Measurements from ENCODE around the gene TNNT1. TPM values are rescaled to one million over a fixed set of nuclear protein-coding genes. Genes with fewer than 3 reads are reported as not detected.
A peak's percentile ranks its signal among the peaks of the same experiment; 100 is the strongest.

TNNT1 gene, protein sequence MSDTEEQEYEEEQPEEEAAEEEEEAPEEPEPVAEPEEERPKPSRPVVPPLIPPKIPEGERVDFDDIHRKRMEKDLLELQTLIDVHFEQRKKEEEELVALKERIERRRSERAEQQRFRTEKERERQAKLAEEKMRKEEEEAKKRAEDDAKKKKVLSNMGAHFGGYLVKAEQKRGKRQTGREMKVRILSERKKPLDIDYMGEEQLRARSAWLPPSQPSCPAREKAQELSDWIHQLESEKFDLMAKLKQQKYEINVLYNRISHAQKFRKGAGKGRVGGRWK
- total RNA-seq: 1 to 10 TPM in 1 of 2 donors, under 1 TPM in 1; 0.49 to 1.3 TPM

DNA sequence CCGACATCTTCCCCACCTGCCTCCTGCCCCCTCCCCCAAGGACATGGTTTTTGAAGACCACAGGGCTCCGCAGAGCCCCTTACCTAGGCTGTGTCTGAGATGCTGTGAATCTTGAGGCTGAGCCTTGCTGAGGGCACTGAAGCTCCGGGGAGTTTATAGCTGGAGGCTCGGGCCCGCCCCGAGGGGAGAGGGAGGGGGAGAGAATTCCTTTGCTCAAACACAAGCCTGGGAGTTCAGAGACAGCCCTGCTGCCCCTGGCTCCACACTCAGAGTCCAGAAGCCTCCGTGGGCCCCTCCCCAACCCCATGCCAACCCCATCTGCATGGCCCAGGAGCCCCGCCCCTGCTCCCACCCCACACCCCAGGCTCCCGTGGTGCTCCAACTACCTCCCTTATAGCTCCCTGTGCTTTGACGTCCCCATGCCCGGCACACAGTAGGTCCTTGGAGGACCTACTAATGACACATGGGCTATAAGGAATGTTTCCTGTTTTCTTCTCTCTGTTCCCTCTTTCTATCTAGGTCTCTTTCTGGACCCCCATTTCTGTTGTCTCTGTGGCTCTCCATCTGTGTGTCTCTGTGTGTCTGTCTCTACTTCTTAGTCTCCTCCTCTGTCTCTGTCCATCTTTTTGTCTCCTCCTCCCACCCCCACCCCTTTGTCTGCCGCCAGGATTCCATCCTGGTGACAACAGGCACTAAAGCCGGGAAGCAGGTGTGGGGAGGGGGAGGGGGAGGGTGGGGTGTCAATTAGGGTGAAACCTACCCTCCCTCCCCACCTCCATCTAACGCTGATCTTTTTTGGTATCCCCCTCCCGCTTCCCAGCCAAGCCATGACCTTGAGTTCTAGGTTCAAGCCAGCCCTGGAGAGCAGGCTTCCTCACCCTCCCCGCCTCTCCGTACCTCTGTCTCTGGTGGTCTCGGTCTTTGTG is at the start of gene TNNT1:
TSS of gene TNNT1 (minus strand) at position 129 of the 926 bp plus-strand sequence. CDS start 2,049 bp downstream, outside the sequence.
- DNase-seq (no peak), ATAC-seq (replicated peaks in 1 of 2) (no peak)
- H3K36me3 Mint-ChIP-seq (ENCODE audit: insufficient read depth in 2 of 2): peaks cover 8 to 9% of the 10 kb centered on the region in 2 donors
- H3K27ac Mint-ChIP-seq: no peak within 1 kb of the TSS
- peaks cover 6 to 9% of the 10 kb centered on the region in 2 donors for H3K9me3 Mint-ChIP-seq
- no peak within 1 kb of the TSS for H3K4me3 Mint-ChIP-seq
- H3K4me1 Mint-ChIP-seq (ENCODE audit: low read depth): peaks cover 17% of the 10 kb centered on the region
- peaks cover 34% of the 10 kb centered on the region for H3K27me3 Mint-ChIP-seq (ENCODE audit: low read depth)

DNA sequence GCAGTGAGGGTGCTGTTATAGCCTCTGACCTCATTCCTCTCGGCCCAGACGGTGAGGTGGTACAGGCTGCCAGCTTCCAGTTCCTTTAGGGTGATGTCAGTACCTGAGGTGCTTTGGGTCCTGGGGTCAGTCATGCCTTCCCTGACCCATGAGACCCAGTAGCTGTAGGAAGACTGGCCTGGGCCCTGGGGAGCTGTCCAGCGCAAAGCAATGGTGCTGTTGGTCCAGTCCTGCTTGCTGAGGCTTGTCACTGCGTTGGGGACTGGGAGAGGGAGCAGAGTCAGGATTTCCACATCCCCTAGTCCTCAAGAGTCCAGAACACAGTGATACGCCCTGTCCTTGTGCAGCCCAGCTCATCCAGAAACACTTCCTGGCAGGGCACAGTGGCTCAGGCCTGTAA is 49.6 kb upstream of the TNNT1 start:
- no peak for ATAC-seq (replicated peaks in 1 of 2)
- no peaks in the 10 kb centered on the region for H3K4me1 Mint-ChIP-seq (ENCODE audit: low read depth)
- peaks cover 5% of the 10 kb centered on the region for H3K27me3 Mint-ChIP-seq (ENCODE audit: low read depth)
- H3K4me3 Mint-ChIP-seq: no peak overlapping the region
- DNase-seq: no peak
- H3K27ac Mint-ChIP-seq: no peak overlapping the region
- H3K9me3 Mint-ChIP-seq: no peaks in the 10 kb centered on the region
- no peaks in the 10 kb centered on the region for H3K36me3 Mint-ChIP-seq (ENCODE audit: insufficient read depth in 2 of 2)

DNA sequence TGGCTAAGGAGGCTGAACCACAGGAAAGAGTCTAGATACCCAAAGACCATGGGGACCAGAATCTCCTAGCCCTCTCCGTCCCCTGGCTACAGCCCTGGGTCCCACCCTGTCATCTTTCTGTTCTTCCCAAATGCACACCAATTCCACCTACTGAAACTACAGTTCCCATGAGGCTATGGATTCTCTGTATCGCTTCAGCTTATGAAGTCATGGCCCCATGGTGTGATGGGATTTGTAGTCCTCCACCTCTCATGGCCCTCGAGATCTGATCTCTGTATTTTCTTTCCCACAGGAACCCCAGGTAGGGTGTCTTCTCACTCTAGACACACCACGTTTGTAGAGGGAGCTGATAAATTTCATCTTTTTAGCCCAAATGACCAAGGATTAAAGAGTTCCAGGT is 48.5 kb upstream of the TNNT1 start:
- H3K27ac Mint-ChIP-seq: no peak overlapping the region
- H3K36me3 Mint-ChIP-seq (ENCODE audit: insufficient read depth in 2 of 2): no peaks in the 10 kb centered on the region
- DNase-seq (no peak), ATAC-seq (replicated peaks in 1 of 2) (no peak)
- H3K9me3 Mint-ChIP-seq: no peaks in the 10 kb centered on the region
- no peaks in the 10 kb centered on the region for H3K4me1 Mint-ChIP-seq (ENCODE audit: low read depth)
- peaks cover 5% of the 10 kb centered on the region for H3K27me3 Mint-ChIP-seq (ENCODE audit: low read depth)
- H3K4me3 Mint-ChIP-seq: no peak overlapping the region

DNA sequence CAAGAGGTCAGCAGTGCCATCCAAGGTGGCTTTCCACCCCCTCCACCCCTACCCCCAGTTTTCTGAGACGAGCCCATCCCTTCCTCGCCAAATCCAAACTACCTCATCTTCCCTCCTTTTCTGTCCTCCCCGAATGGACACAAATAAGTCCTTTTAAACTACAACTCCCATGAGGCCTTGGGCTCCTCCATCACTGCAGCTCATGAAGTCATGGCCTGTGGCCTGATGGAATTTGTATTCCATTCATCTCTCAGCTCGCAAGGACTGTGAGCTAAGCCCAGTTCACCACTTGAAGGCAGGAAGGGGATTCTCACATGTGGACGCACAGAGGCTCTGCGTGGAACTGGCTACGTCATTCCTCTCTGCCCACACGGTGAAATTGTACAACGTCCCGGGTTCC is 47.8 kb upstream of the TNNT1 start:
- no peak for DNase-seq
- no peaks in the 10 kb centered on the region for H3K4me1 Mint-ChIP-seq (ENCODE audit: low read depth)
- no peaks in the 10 kb centered on the region for H3K36me3 Mint-ChIP-seq (ENCODE audit: insufficient read depth in 2 of 2)
- no peak overlapping the region for H3K27ac Mint-ChIP-seq
- ATAC-seq (replicated peaks in 1 of 2): no peak
- peaks cover 5% of the 10 kb centered on the region for H3K27me3 Mint-ChIP-seq (ENCODE audit: low read depth)
- H3K4me3 Mint-ChIP-seq: no peak overlapping the region
- no peaks in the 10 kb centered on the region for H3K9me3 Mint-ChIP-seq

DNA sequence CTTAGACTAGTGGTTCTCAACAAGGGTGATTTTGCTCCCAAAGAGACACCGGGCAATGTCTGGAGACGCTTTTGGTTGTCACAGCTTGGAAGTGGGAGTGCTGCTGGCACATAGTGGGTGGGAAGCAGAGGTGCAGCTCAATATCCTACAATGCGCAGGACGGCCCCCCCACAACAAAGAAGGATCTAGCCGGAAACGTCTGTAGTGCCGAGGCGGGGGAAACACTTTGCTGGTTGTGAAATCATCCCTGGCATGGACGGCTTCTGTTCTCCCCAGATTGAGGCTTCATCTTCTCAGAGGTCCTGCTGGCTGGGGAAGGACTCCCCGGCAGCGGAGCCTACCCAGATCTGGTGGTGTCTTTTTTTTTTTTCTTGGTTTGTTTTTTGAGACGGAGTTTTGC is 44.5 kb upstream of the TNNT1 start:
- DNase-seq (no peak), ATAC-seq (replicated peaks in 1 of 2) (no peak)
- Mint-ChIP-seq H3K27me3 (ENCODE audit: low read depth) (peaks cover 6% of the 10 kb centered on the region), H3K4me3 (no peak overlapping the region), H3K36me3 (ENCODE audit: insufficient read depth in 2 of 2) (no peaks in the 10 kb centered on the region), H3K27ac (no peak overlapping the region), H3K4me1 (ENCODE audit: low read depth) (peaks cover 11% of the 10 kb centered on the region), H3K9me3 (no peaks in the 10 kb centered on the region)

DNA sequence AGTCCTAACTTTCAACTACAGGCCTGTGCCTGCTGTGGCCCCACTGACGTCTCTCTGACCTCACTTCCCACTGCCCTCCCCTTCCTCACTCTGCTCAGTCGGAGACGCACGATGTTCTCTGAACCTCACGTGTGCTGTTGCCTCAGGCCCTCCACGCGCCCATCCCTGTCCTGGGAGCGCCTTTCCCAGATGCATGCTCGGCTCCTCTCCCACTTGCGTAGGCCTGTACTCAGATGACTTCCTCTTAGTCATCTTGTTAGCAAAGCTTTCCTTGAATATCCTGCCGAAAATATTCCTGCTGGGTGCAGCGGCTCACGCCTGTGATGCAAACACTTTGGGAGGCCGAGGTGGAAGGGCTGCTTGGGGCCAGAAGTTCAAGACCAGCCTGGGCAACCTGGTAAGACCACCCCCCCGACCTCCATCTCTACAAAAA is 40.4 kb upstream of the TNNT1 start:
- H3K9me3 Mint-ChIP-seq: no peaks in the 10 kb centered on the region
- no peak for DNase-seq
- no peaks in the 10 kb centered on the region for H3K36me3 Mint-ChIP-seq (ENCODE audit: insufficient read depth in 2 of 2)
- no peak for ATAC-seq (replicated peaks in 1 of 2)
- no peak overlapping the region for H3K4me3 Mint-ChIP-seq
- H3K27me3 Mint-ChIP-seq (ENCODE audit: low read depth): peaks cover 6% of the 10 kb centered on the region
- no peak overlapping the region for H3K27ac Mint-ChIP-seq
- peaks cover 12% of the 10 kb centered on the region for H3K4me1 Mint-ChIP-seq (ENCODE audit: low read depth)

DNA sequence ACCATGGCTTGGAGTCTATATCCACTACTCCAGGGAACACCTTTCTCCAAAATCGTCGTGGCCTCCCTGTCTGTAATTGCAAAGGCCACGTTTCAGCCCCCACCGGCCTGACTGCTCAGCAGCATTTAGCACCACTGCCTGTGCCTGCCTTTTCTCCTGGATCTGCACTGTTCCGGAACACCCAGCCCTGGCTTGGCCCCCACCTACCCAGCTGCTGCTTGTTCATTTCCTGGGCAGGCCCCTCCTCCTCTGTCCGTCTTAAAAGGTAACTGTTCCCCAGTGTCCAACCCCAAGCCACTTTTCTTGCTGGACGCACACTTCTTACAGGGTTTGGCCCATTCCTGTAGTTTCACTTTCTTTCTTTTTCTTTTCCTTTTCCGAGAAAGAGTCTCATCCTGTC is 39.6 kb upstream of the TNNT1 start:
- Mint-ChIP-seq H3K27ac (no peak overlapping the region), H3K4me3 (peak overlapping the region in 1 of 2 donors; percentile 42), H3K9me3 (no peaks in the 10 kb centered on the region), H3K27me3 (ENCODE audit: low read depth) (peaks cover 6% of the 10 kb centered on the region), H3K36me3 (ENCODE audit: insufficient read depth in 2 of 2) (no peaks in the 10 kb centered on the region), H3K4me1 (ENCODE audit: low read depth) (peaks cover 12% of the 10 kb centered on the region)
- DNase-seq (no peak), ATAC-seq (replicated peaks in 1 of 2) (no peak)

DNA sequence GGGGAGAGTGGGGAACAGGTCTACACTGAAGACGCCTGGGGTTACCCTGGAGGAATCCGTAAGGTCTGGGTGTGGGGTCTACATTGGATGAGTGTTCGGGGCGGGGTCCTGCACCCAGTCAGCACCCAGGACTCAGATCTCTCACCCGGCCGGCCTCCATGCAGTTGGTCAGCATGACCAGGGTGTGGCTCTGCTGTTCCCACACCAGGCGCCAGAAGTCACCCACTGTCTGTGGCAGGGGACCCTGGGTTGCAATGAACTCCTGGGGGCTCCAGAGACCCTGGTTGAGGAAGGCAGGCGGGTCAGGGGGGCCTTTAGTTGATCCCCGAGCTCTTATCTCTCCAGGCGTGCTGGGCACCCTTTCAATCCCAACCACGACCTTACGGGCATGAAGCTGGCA is 37.1 kb upstream of the TNNT1 start:
- no peak for DNase-seq
- no peak overlapping the region for H3K4me3 Mint-ChIP-seq
- H3K27me3 Mint-ChIP-seq (ENCODE audit: low read depth): peaks cover 20% of the 10 kb centered on the region
- peaks cover 12% of the 10 kb centered on the region for H3K4me1 Mint-ChIP-seq (ENCODE audit: low read depth)
- H3K36me3 Mint-ChIP-seq (ENCODE audit: insufficient read depth in 2 of 2): no peaks in the 10 kb centered on the region
- H3K27ac Mint-ChIP-seq: no peak overlapping the region
- no peaks in the 10 kb centered on the region for H3K9me3 Mint-ChIP-seq
- ATAC-seq (replicated peaks in 1 of 2): no peak

DNA sequence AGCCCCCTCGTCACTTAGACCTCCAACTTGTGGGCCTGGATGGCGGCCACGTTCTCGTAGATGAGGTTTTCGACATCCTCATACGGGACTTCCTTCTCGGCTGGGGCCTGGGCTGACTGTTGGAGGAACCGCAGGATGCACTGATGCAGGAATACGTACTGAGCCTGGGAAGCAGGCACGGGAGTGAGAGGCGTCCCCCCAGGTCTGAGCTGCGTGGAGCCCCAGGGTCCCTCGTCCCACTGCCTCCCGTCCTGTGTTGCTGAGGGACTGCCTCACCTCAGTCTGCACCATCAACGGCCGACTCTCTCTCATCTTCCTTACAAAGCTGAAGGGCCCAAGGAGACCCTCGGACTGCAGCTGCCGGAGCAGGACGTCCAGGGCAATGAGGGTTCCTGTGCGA is 32.7 kb upstream of the TNNT1 start:
- Mint-ChIP-seq H3K36me3 (ENCODE audit: insufficient read depth in 2 of 2) (no peaks in the 10 kb centered on the region), H3K27ac (no peak overlapping the region), H3K9me3 (no peaks in the 10 kb centered on the region), H3K4me3 (no peak overlapping the region), H3K4me1 (ENCODE audit: low read depth) (peaks cover 19% of the 10 kb centered on the region), H3K27me3 (ENCODE audit: low read depth) (peaks cover 49% of the 10 kb centered on the region)
- no peak for DNase-seq
- no peak for ATAC-seq (replicated peaks in 1 of 2)

DNA sequence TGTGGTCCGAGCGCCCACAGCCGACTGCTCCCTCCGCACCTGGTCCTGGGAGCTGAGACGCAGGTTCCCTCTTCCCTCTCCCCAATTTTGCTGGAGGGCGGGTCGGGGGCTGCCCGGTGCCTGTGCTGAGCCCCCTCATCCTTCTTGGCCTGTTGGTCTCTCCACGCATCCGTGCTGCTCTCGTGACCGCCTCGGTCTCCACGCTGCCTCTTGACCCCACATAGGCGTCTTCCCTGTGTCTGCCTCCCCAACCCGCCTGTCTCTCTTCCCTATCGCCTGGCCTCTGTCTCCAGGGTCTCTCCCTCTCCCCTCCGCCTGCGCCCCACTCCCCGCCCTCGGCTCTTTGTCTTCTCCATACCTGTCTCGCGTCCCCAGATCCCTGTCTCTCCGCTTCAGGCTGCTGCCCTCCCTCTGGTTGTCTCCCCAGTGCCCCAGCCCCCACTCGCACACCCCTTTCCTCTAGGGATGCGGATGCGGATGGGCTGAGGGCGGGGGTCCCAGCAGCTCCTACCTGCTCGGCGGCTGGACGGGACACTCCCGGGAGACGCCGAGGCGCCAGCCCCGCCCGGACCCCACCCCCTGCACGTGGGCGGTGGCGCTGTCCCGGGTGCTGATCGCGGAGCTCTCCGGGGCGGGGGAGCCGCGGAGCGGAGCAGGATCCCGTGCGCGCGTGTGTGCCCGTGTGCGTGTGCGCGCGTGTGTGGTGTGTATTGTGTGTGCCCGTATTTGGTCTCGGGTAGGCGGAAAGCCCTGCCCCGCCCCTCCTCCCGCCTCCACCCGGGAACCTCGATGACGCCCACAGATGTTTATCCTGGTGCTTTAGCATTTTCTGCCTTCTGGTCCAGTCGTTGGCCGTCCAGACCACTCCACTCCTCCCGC is 30.8 kb upstream of the TNNT1 start, which contains the start of gene SYT5:
TSS of gene SYT5 (minus strand) at position 684 of the 879 bp plus-strand sequence. CDS start 1,248 bp downstream, outside the sequence.
- peaks cover 19% of the 10 kb centered on the region for H3K4me1 Mint-ChIP-seq (ENCODE audit: low read depth)
- H3K27ac Mint-ChIP-seq: no peak within 1 kb of the TSS
- ATAC-seq (replicated peaks in 1 of 2) (peak; percentile 55 to 62), DNase-seq (peak; percentile 72 to 80)
- peaks cover 68% of the 10 kb centered on the region for H3K27me3 Mint-ChIP-seq (ENCODE audit: low read depth)
- peak within 1 kb of the TSS; percentile 70 to 84 for H3K4me3 Mint-ChIP-seq
- no peaks in the 10 kb centered on the region for H3K9me3 Mint-ChIP-seq
- H3K36me3 Mint-ChIP-seq (ENCODE audit: insufficient read depth in 2 of 2): peaks cover 0 to 3% of the 10 kb centered on the region in 2 donors

DNA sequence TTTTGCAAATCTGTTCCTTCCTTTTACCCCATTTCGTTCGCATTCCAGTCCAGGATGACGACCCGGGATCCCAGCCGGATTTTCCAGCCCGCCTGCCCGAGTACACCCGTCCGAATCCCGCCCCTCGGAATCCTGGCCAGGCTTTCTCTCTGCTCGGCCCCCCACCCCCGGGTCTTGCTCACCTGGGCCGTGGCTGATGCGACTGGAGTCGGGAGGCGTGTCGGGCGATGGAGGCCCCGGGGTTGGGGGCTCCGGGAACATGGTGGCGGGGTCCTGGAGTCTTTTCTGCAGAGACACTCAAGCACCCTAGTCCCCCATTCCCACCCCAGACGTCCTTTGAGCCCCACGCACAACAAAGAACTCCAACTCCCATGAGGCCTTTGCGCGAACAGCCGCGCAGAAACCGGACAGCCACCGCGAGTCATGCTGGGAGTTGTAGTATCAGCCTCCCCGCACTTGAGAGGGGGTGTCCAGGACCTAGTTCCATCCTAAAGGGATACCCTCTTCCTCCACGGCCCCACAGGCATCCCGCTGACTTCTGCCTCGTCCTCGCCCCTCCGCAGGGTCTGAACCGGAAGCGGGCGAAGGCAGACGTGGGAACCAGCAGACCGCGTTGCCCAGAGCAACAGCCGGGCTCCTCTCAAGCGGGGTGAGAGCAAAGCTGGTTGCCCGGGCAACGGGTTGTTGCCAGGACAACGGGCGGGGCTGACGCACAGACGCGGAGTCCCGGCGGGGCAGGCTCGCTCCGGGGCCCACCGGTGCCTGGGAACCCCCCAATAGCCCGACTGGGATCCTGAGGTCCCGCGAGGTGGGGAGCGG is 30.0 kb upstream of the TNNT1 start:
- peak; percentile 89 to 93 for DNase-seq
- Mint-ChIP-seq H3K27ac (no peak overlapping the region), H3K9me3 (no peaks in the 10 kb centered on the region), H3K4me3 (peak overlapping the region; percentile 70 to 84), H3K4me1 (ENCODE audit: low read depth) (peaks cover 25% of the 10 kb centered on the region), H3K27me3 (ENCODE audit: low read depth) (peaks cover 68% of the 10 kb centered on the region), H3K36me3 (ENCODE audit: insufficient read depth in 2 of 2) (peaks cover 0 to 3% of the 10 kb centered on the region in 2 donors)
- peak; percentile 87 to 88 for ATAC-seq (replicated peaks in 1 of 2)

DNA sequence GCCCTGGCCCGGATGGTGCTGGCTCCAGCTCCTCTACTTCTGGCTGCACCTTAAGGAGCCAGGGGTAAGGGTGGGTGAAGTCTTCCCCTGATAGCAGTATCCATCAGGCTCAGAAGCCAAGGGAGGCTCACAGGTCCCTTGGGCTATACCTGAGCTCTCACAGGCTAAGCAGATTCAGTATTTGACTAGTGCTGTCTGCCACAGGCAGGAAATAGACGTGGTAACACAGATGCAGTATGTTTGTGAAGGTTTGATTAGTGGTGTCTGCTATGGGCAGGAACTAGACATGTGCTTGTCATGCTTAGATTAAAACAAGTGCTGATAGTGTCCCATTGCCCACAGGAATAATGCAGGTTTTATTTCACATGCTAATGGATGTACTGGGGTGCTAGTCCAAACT is 27.1 kb upstream of the TNNT1 start:
- Mint-ChIP-seq H3K27me3 (ENCODE audit: low read depth) (peaks cover 76% of the 10 kb centered on the region), H3K4me1 (ENCODE audit: low read depth) (peaks cover 36% of the 10 kb centered on the region), H3K36me3 (ENCODE audit: insufficient read depth in 2 of 2) (peaks cover 0 to 3% of the 10 kb centered on the region in 2 donors), H3K9me3 (no peaks in the 10 kb centered on the region), H3K27ac (no peak overlapping the region), H3K4me3 (no peak overlapping the region)
- DNase-seq: no peak
- no peak for ATAC-seq (replicated peaks in 1 of 2)
